NT2/D1 (cell line): ENCODE data around the gene CCL24.

Experiments
- DNase-seq: peaks from one replicate; pipeline ENCODE4 v3.0.0-alpha.2; 2011; ENCODE audit warnings: low read depth, low spot score
- H3K27me3 ChIP-seq: 2 replicates; pipeline ENCODE4 v1.6.0; 2011; ENCODE audit warnings: mild to moderate bottlenecking; ENCODE audit not compliant: insufficient read length, insufficient read depth
- H3K36me3 ChIP-seq: 2 replicates; pipeline ENCODE4 v1.6.1; 2011; ENCODE audit warnings: mild to moderate bottlenecking, low read length, mixed read lengths; ENCODE audit not compliant: insufficient read depth, insufficient read length
- H3K4me1 ChIP-seq: 2 replicates; pipeline ENCODE4 v1.5.1; 2011; ENCODE audit not compliant: insufficient read depth, insufficient read length
- H3K4me3 ChIP-seq: 2 replicates; pipeline ENCODE4 v1.5.1; 2011; ENCODE audit warnings: low read depth; ENCODE audit not compliant: insufficient read length
- H3K9ac ChIP-seq: 2 replicates; pipeline ENCODE4 v1.6.0; 2011; ENCODE audit warnings: low read depth; ENCODE audit not compliant: insufficient read length
- H3K9me3 ChIP-seq: 2 replicates; pipeline ENCODE4 v1.5.1; 2011; ENCODE audit warnings: mild to moderate bottlenecking, low read length; ENCODE audit not compliant: insufficient read depth
- SUZ12 ChIP-seq: IDR thresholded peaks from 2 replicates; pipeline ENCODE4 v1.6.1; 2011; ENCODE audit not compliant: insufficient read length, insufficient read depth; ENCODE audit errors: extremely low read depth
- YY1 ChIP-seq: IDR thresholded peaks from 2 replicates; pipeline ENCODE4 v1.6.1; 2011; ENCODE audit not compliant: insufficient read length, insufficient read depth
- ZNF274 ChIP-seq: IDR thresholded peaks from 2 replicates; pipeline ENCODE4 v1.6.1; 2011; ENCODE audit warnings: mild to moderate bottlenecking, low read depth, low read length

CCL24 gene

GRCh38 chr7:75809396-75809795 is 4.2 kb downstream of the CCL24 start:
- no peak overlapping the region for H3K4me3 ChIP-seq
- H3K9ac ChIP-seq = no peak overlapping the region
- DNase-seq = no peak
- peaks cover 4% of the 10 kb centered on the region for H3K27me3 ChIP-seq
- peaks cover 15% of the 10 kb centered on the region for H3K9me3 ChIP-seq
- no peaks in the 10 kb centered on the region for H3K36me3 ChIP-seq
- TF ChIP-seq SUZ12 (no peak), YY1 (no peak), ZNF274 (no peak)
- peaks cover 2% of the 10 kb centered on the region for H3K4me1 ChIP-seq

- no peak overlapping the region for H3K9ac ChIP-seq
- no peaks in the 10 kb centered on the region for H3K36me3 ChIP-seq
- H3K4me3 ChIP-seq = no peak overlapping the region
- peaks cover 15% of the 10 kb centered on the region for H3K9me3 ChIP-seq
- DNase-seq = no peak
- no peaks in the 10 kb centered on the region for H3K4me1 ChIP-seq
- TF ChIP-seq SUZ12 = no peak
- no peak for TF ChIP-seq ZNF274
- TF ChIP-seq YY1 = no peak
- H3K27me3 ChIP-seq = no peaks in the 10 kb centered on the region
Observed at GRCh38 chr7:75808106-75808505, 5.5 kb downstream of the CCL24 start.

GRCh38 chr7:75807452-75807851 is 6.2 kb downstream of the CCL24 start:
- Histone ChIP-seq H3K27me3 (no peaks in the 10 kb centered on the region), H3K4me3 (no peak overlapping the region), H3K36me3 (no peaks in the 10 kb centered on the region), H3K9me3 (peaks cover 15% of the 10 kb centered on the region), H3K4me1 (no peaks in the 10 kb centered on the region), H3K9ac (no peak overlapping the region)
- no peak for DNase-seq
- TF ChIP-seq SUZ12 (no peak), YY1 (no peak), ZNF274 (no peak)

- TF ChIP-seq YY1 (no peak), ZNF274 (no peak), SUZ12 (no peak)
- H3K27me3 ChIP-seq = no peaks in the 10 kb centered on the region
- H3K4me3 ChIP-seq = no peak overlapping the region
- H3K4me1 ChIP-seq = no peaks in the 10 kb centered on the region
- no peak overlapping the region for H3K9ac ChIP-seq
- H3K36me3 ChIP-seq = no peaks in the 10 kb centered on the region
- no peak for DNase-seq
- peaks cover 15% of the 10 kb centered on the region for H3K9me3 ChIP-seq
Observed at GRCh38 chr7:75806560-75807307, 6.9 kb downstream of the CCL24 start.

GRCh38 chr7:75804705-75805104 is 8.9 kb downstream of the CCL24 start:
- no peaks in the 10 kb centered on the region for H3K27me3 ChIP-seq
- H3K9me3 ChIP-seq = peaks cover 15% of the 10 kb centered on the region
- peaks cover 3% of the 10 kb centered on the region for H3K4me1 ChIP-seq
- TF ChIP-seq ZNF274 = no peak
- TF ChIP-seq SUZ12 = no peak
- DNase-seq = no peak
- no peak overlapping the region for H3K4me3 ChIP-seq
- H3K9ac ChIP-seq = no peak overlapping the region
- peaks cover 4% of the 10 kb centered on the region for H3K36me3 ChIP-seq

- no peak overlapping the region for H3K4me3 ChIP-seq
- H3K4me1 ChIP-seq = peaks cover 3% of the 10 kb centered on the region
- H3K36me3 ChIP-seq = peaks cover 6% of the 10 kb centered on the region
- no peak for DNase-seq
- H3K9me3 ChIP-seq = peaks cover 15% of the 10 kb centered on the region
- TF ChIP-seq ZNF274 = no peak
- H3K9ac ChIP-seq = no peak overlapping the region
- no peaks in the 10 kb centered on the region for H3K27me3 ChIP-seq
Observed at GRCh38 chr7:75804004-75804403, 9.6 kb downstream of the CCL24 start.

- Histone ChIP-seq H3K4me1 (peaks cover 3% of the 10 kb centered on the region), H3K27me3 (no peaks in the 10 kb centered on the region), H3K9me3 (peaks cover 14% of the 10 kb centered on the region), H3K4me3 (no peak overlapping the region), H3K9ac (no peak overlapping the region), H3K36me3 (peaks cover 6% of the 10 kb centered on the region)
- no peak for DNase-seq
- no peak for TF ChIP-seq ZNF274
- TF ChIP-seq SUZ12 = no peak
- no peak for TF ChIP-seq YY1
Observed at GRCh38 chr7:75802552-75802821, 11.1 kb downstream of the CCL24 start.
